NCI-H524 treated with DMSO at 0.1 percent for 48 hours (cell line): ENCODE results near the gene PXT1.
"Not testable (repeated sequence)": the region's sequence is repeated elsewhere in the genome, so short reads cannot be mapped to it uniquely, and the experiment has no call there.

ENCODE experiments used
- DNase-seq: peaks from one replicate; lab custom pipeline; 2025; lab: John Stamatoyannopoulos, UW

The PXT1 gene

DNA sequence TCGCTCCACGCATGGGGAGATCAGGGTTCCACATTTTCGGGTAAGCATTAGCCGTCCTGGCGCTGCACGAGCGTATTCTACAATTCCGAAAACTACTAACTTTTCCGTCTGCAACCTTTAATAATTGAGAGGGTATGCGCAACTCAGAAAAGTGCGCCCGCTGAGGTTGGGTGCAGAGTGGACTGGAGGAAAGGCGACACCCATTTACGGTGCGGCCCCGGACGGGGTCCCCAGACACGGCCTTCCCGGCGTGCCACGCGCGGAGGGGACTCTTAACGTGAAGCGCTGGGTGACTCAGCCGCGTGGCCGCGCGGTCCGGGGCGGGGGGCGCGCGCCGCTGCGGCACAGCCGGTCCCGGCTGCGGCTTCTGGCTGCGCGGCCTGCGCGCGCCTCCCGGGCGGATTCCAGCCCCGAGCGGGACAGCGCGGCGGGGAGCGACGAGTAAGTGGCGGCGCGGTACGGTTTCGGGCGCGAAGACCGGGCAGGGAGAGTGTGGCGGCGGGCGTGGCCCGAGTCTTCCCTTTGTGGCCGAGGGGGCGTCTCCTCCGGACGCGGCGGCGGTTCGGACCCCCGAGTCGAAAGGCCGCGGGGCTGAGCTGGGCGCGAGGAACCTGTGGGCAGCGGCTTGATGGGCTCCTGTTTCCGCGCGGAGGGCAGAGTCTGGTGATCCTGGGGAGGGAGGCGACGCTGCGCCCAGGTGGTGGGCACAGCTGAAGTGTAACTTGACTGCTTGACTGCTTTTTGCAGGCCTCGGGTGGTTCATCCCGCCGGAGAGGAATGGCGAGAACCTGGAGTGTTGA lies at the start of gene PXT1, which contains the start of gene KCTD20:
Gene PXT1 (minus strand): TSS at position 184 of the 800 bp plus-strand sequence. CDS start 16,772 bp downstream, outside the sequence.
Gene KCTD20 (plus strand): TSS at position 330 of the 800 bp plus-strand sequence. CDS start 27,098 bp downstream, outside the sequence.
- DNase-seq = peak; percentile 25

GRCh38 chr6:36492092-36492491 lies 49.4 kb upstream of the PXT1 start:
- no peak for DNase-seq

DNA sequence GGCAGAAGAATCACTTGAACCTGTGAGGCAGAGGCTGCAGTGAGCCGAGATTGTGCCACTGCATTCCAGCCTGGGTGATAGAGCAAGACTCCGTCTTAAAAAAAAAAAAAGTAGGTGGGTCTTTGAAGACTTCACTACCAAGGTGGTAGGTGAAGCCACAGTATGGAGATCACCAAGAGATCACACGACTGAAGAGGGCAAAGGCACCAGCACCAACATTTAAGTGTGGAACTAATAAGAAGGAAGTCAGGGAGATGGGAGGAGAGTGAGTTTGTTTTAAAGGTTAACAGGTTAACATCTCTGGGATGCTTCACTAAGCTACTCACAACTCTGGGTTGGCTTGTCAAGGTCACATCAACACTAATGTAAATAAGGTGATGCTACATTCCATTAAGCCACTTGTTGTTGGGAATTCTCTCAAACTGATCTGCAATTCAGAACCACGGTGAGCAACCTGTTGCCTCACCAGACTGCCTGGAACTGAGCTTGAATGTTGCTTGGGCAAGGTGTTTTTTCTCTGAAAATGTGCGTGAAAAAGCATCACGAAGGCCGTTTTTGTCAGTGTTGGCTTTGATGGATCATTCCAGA lies 48.8 kb upstream of the PXT1 start:
- no peak for DNase-seq

DNA sequence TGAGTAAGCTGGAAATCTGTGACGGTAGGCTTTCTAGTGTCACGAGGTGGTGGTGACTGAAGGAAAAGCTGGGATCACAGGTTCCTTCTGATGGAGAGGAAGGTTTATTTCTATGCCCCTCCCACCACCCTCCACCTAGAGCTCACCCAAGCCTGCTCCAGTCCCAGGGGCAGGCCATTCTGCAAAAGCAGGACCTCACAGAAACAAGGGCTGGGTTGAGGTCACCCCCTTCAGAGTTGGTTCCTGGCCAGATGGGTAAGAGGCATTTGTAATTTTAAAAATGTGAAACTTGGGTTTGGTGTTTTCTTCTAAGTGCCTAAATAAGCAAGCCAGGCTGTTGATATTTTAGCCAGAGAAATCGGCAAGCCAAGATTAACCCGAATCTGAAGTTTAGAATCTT lies 46.8 kb upstream of the PXT1 start:
- no peak for DNase-seq

DNA sequence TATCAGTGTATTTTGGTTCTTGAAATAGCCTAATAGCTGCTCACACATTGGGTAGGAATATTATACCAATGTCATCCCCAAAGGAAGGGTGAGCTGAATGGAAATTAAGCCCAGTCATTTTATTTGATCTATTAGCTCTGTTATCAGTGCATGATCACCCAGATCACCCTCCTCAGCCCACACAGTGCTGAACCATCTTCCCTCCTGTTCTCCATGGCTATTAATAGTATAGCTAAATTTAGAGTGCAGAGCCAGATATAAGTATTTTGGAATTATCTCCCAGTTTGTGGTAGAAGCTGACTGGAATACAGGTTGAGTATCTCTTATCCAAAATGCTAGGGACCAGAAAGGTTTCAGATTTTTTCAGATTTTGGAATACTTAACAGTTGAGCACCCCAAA lies 45.6 kb upstream of the PXT1 start:
- DNase-seq = no peak

DNA sequence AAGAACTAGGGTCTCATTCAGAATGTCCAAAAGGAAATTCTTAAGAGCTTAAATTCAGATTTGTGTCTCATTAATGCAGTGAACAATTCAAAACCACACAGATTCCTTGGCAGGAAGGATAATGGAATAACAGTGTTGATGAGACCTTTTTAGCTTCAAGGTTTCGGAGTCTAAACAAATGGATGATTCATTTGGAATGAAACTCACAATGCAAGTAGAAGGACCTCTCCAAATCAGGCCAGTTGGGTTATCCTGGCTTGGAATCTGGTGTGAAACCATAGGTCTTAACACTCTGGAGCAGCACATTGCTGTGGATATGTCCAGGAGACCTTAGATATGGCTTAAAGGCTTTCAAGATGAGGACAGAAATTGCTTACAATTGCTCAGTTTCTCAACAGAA lies 45.0 kb upstream of the PXT1 start:
- no peak for DNase-seq

DNA sequence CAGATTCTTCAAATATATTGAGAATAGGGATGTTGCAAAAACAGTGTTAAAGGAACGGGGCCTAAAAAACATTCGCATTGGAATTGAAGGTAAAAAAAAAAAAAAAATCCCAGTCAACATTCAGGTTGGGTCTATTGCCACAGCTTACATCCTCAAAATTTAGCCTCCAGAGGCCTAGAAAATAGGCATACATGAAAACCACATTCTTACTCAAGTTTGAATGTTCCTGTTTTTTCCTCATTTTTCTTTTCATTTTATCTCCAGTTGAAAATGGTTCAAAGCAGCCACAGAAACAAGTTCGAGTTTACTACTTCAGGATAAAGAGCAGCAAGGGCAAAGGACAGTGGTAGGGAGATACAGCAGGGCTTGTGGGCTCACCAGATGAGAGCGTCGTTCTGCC lies 42.1 kb upstream of the PXT1 start:
- DNase-seq = no peak

- not testable (repeated sequence) for DNase-seq
Measured at GRCh38 chr6:36483326-36483725, 40.7 kb upstream of the PXT1 start.

- no peak for DNase-seq
Measured at GRCh38 chr6:36479256-36479655, 36.6 kb upstream of the PXT1 start.

GRCh38 chr6:36478051-36478526 lies 35.4 kb upstream of the PXT1 start:
- no peak for DNase-seq

DNA sequence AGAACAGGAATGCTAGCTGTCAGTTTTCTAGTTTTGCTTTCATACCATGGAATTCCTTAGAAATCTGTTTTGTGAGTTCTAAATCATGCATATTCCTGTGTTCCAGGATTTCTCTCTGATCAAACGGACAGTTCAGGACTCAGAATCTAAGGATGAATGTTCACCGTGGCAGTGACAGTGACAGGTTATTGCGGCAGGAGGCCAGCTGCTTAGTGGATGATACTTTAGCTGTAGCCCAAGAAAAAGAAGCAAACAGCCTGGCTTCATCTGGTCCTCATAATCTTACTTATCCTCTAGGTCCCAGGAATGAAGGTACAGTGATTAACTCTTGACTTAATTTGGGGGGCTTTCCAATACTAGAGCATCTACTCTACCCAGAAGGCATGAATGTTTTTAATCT lies 27.3 kb upstream of the PXT1 start:
- no peak for DNase-seq

DNA sequence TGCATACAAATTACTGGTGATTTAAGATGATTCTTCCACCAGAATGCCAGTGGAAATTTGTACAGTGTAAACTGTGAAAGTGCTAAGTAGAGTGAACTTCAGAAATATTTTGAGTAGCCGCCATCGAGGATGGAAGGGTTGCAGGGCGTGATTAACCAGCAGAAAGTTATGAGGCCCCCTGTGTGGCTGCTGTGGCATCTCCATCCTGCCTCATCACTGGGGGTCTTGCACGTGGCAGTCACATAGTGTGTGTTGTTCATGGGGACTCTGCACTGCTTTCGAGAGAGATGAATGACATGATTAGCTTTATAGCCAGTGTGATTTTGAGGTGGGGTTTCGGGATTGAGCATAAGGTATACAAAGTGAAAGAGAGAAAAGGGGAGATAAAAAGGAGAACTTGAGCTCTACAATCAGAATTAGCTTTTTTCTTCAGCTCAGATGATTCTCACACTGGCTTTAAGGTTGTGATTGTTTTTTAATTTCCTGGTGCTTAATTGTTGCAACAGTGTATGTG lies 26.6 kb upstream of the PXT1 start:
- no peak for DNase-seq

DNA sequence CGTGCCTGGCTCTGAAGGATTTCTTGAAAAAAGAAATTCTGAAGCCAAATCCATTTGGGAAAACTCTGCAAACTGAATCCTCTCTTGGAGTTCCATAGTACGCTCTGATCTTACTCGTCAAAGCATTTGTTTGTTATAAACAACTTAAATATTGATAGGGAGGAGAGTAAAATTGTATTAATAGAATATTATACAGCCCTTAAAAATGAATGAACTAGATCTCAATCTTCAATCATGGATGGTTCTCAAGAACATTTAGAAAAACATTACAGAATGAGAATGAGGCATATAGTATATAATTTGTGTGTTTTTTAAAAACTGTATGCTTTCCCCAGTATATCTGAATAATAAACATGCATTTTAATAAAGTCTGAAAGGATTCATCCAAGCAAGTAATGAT lies 25.0 kb upstream of the PXT1 start:
- DNase-seq = no peak

DNA sequence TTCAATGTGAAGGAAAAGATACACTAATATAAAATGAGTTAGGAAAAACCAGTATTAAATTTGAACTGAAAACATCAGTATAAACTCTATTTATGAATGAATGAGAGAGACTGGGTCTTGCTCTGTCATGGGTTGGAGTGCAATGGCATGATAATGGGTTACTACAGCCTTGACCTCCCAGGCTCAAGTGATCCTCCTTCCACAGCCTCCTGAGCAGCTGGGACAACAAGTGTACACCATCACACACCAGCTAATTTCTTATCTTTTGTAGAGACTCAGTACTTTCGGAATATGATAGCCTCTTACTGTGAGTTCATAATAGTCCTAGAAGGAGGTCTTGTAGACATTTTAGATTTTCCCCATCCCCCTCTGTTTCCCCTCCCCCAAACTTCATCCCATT lies 21.6 kb upstream of the PXT1 start:
- DNase-seq = no peak

GRCh38 chr6:36463676-36464075 lies 21.0 kb upstream of the PXT1 start:
- no peak for DNase-seq

- no peak for DNase-seq
Measured at GRCh38 chr6:36461646-36462045, 19.0 kb upstream of the PXT1 start.

DNA sequence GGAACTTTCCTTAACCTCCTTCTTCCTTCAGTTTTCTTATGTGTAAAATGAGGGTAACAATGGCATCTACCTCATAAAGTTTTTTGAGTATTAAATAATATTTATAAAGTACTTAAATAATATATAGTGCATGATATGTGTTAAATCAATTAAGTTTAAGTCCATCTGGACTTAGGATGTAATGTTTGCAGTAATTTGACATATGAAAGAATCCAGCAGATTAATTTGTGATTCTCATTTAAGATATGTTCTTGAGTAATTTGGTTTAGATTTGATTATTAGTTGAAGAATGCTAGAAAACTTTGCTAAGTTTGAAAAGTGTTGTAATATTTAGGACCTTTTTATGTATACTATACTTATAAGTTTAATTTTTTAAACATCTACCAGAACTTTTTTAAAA lies 18.3 kb upstream of the PXT1 start:
- no peak for DNase-seq

DNA sequence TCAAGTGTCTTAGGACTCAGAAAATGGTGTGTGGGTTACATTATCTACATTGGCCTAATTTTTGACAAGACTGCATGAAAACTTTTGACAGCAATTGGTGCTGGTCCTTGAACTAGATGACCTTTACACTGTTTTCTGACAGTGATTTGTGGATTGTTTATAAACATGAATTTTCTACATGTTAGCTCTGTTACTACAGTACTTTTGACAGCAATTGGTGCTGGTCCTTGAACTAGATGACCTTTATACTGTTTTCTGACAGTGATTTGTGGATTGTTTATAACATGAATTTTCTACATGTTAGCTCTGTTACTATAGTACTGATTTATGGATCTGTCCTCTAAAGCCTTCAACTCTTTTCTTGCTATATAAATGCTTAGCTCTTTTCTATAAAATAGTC lies 16.8 kb upstream of the PXT1 start:
- DNase-seq = no peak

GRCh38 chr6:36455486-36456027 lies 12.9 kb upstream of the PXT1 start:
- DNase-seq = no peak

GRCh38 chr6:36452897-36453296 lies 10.2 kb upstream of the PXT1 start:
- not testable (repeated sequence) for DNase-seq

GRCh38 chr6:36449173-36449572 lies 6.5 kb upstream of the PXT1 start:
- not testable (repeated sequence) for DNase-seq

- DNase-seq = no peak
Measured at GRCh38 chr6:36445621-36446020, 3.0 kb upstream of the PXT1 start.

- DNase-seq = no peak
Measured at GRCh38 chr6:36444470-36444869, 1.8 kb upstream of the PXT1 start.
